Hepatocyte (in vitro differentiated cells): Measurements from ENCODE around the gene TIGD2.

Source experiments
- EZH2 ChIP-seq: fragments of 200-600 bp; sonication (generic); IDR thresholded peaks from 2 replicates; pipeline ENCODE4 v1.6.1; 2016; ENCODE audit warnings: antibody characterized with exemption, mild to moderate bottlenecking, borderline replicate concordance
- TF ChIP-seq, protein P1 (sequence below): fragments of 200-600 bp; sonication (generic); IDR thresholded peaks from 2 replicates; pipeline ENCODE4 v1.5.1; 2016; ENCODE audit warnings: antibody characterized with exemption, mild to moderate bottlenecking; ENCODE audit not compliant: poor library complexity

DNA sequence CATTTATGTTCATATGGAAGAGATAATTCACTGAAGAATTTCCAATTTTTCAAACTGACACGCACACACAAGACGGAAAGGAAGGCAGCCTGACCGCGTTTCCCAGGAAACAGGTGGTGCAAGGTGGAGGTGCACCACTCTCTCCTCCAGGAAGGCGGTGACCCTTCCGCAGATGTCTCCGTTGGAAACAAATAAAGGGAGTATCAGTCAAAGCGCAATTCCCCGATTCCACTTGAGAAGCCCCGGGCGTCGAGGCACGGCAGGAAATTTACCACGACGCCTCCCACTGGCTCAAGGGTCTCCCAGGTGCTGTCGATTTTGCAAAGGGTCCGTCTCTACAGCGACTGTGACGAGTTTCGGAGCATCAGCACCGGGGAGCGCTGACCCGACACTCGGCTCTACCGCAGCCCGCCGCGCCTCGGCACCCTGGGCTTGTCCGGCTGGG lies 770 bp upstream of the TIGD2 start:
- TF ChIP-seq, protein P1, sequence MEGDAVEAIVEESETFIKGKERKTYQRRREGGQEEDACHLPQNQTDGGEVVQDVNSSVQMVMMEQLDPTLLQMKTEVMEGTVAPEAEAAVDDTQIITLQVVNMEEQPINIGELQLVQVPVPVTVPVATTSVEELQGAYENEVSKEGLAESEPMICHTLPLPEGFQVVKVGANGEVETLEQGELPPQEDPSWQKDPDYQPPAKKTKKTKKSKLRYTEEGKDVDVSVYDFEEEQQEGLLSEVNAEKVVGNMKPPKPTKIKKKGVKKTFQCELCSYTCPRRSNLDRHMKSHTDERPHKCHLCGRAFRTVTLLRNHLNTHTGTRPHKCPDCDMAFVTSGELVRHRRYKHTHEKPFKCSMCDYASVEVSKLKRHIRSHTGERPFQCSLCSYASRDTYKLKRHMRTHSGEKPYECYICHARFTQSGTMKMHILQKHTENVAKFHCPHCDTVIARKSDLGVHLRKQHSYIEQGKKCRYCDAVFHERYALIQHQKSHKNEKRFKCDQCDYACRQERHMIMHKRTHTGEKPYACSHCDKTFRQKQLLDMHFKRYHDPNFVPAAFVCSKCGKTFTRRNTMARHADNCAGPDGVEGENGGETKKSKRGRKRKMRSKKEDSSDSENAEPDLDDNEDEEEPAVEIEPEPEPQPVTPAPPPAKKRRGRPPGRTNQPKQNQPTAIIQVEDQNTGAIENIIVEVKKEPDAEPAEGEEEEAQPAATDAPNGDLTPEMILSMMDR: no peak
- no peak for TF ChIP-seq EZH2
